Astrocyte (in vitro differentiated cells and primary cell): ENCODE results near the gene ATP11A.

Experiments used
- CTCF ChIP-seq: IDR thresholded peaks from 2 replicates; pipeline ENCODE4 v1.5.1; 2011; ENCODE audit warnings: low read depth, mild to moderate bottlenecking, inconsistent platforms, low read length, moderate library complexity; ENCODE audit not compliant: insufficient read depth
- EZH2 ChIP-seq: IDR thresholded peaks from 2 replicates; pipeline ENCODE4 v1.6.1; 2012; ENCODE audit warnings: mild to moderate bottlenecking, low read length, inconsistent platforms; ENCODE audit not compliant: insufficient read depth

DNA sequence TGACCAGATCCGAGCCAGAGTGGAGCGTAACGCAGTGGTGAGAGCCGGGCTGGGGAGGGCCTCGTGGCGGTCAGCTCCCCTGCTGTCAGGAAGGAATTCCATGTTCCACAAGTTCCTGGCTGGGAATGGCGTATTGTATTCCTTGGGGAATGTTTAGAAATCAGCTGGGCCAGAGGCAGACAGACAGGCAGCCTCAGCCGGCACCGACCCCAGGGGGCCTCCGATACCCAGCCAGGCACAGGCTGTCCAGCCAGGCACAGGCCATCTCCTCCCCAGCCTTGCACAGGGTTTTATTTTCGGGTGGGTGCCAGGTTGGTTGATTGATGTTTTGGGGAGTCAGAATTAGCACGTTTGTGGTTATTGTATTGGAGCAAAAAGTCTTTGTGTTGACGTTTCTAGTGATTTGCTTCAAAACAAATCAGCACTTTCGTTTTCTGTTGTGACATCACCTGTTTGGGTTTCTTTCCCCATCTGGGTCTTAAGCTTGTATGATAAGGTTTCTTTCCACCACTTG is 152.6 kb downstream of the ATP11A start:
- TF ChIP-seq EZH2 (no peak), CTCF (no peak)
